ENCODE measurements around the gene SPO11.
A peak's percentile ranks its signal among the peaks of the same experiment; 100 is the strongest.

Gene SPO11

GRCh38 chr20:57353351-57353750, 23.7 kb downstream of the SPO11 start:
- no peak overlapping the region for H3K4me3 ChIP-seq (ENCODE audit: low read depth, low read length)
- no peak for DNase-seq (ENCODE audit: low read depth)
- TF ChIP-seq POLR2A (IDR thresholded peaks at IDR 0.05; ENCODE audit: extremely low read depth, insufficient read length) = no peak

GRCh38 chr20:57361517-57361916, 31.9 kb downstream of the SPO11 start:
- TF ChIP-seq MYC (IDR thresholded peaks at IDR 0.05; ENCODE audit: low read depth, low read length) (no peak), MAX (IDR thresholded peaks at IDR 0.05; ENCODE audit: low read depth, low read length) (no peak), CTCF (IDR thresholded peaks at IDR 0.05; ENCODE audit: low read depth, low read length) (no peak), POLR2A (IDR thresholded peaks at IDR 0.05; ENCODE audit: extremely low read depth, insufficient read length) (no peak)
- no peak for DNase-seq (ENCODE audit: low read depth)
- no peak overlapping the region for H3K4me3 ChIP-seq (ENCODE audit: low read depth, low read length)

- DNase-seq (ENCODE audit: low read depth) = no peak
- TF ChIP-seq MAX (IDR thresholded peaks at IDR 0.05; ENCODE audit: low read depth, low read length) = no peak
- TF ChIP-seq MYC (IDR thresholded peaks at IDR 0.05; ENCODE audit: low read depth, low read length) = no peak
- no peak for TF ChIP-seq CTCF (IDR thresholded peaks at IDR 0.05; ENCODE audit: low read depth, low read length)
- TF ChIP-seq POLR2A (IDR thresholded peaks at IDR 0.05; ENCODE audit: extremely low read depth, insufficient read length) = no peak
- H3K4me3 ChIP-seq (ENCODE audit: low read depth, low read length) = no peak overlapping the region
Observed at GRCh38 chr20:57364451-57364850, 34.8 kb downstream of the SPO11 start.

DNA sequence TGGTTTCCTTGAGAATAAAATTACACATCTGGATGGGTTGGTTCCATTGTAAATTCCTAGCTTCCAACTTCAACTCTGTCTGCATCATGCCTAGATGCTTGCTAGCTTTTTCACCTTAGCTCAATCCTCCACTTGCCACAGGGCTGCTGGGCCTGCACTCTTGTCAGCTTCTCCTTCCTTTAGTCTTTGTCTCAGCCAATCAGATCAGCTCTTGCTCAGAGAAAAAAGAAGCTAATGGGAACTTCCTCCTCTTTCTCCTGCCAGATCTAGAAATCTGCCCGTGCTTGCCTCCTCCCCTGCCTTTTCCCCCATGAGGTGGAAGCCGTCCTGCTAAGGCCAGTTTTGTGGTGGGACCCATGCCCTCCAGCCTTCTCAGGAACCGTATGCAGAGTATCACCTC, 40.0 kb downstream of the SPO11 start:
- no peak overlapping the region for H3K4me3 ChIP-seq (ENCODE audit: low read depth, low read length)
- DNase-seq (ENCODE audit: low read depth) = peak; percentile 45
- TF ChIP-seq MAX (IDR thresholded peaks at IDR 0.05; ENCODE audit: low read depth, low read length) = no peak

GRCh38 chr20:57370316-57370715, 40.7 kb downstream of the SPO11 start:
- no peak for DNase-seq (ENCODE audit: low read depth)
- H3K4me3 ChIP-seq (ENCODE audit: low read depth, low read length) = no peak overlapping the region
- TF ChIP-seq MAX (IDR thresholded peaks at IDR 0.05; ENCODE audit: low read depth, low read length) (no peak), POLR2A (IDR thresholded peaks at IDR 0.05; ENCODE audit: extremely low read depth, insufficient read length) (no peak), CTCF (IDR thresholded peaks at IDR 0.05; ENCODE audit: low read depth, low read length) (no peak)

DNA sequence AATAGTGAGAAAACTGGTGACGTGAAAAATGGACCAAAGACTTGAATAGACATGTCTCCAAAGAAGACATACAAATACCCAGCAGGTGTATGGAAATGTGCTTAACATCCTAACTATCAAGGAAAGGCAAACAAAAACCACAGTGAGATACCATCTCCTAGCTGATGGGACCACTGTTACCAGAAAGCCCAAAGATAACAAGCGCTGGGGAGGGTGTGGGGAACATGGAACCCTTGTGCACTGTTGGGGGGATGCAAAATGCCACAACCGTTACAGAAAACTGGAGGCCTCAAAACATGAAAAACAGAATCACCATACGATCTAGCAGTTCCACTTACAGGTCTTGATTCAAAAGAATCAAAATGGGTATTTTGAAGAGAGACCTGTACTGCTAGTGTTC, 41.8 kb downstream of the SPO11 start:
- H3K4me3 ChIP-seq (ENCODE audit: low read depth, low read length) = no peak overlapping the region
- DNase-seq (ENCODE audit: low read depth) = no peak
- TF ChIP-seq CTCF (IDR thresholded peaks at IDR 0.05; ENCODE audit: low read depth, low read length) (no peak), MYC (IDR thresholded peaks at IDR 0.05; ENCODE audit: low read depth, low read length) (no peak), POLR2A (IDR thresholded peaks at IDR 0.05; ENCODE audit: extremely low read depth, insufficient read length) (no peak), MAX (IDR thresholded peaks at IDR 0.05; ENCODE audit: low read depth, low read length) (no peak)

DNA sequence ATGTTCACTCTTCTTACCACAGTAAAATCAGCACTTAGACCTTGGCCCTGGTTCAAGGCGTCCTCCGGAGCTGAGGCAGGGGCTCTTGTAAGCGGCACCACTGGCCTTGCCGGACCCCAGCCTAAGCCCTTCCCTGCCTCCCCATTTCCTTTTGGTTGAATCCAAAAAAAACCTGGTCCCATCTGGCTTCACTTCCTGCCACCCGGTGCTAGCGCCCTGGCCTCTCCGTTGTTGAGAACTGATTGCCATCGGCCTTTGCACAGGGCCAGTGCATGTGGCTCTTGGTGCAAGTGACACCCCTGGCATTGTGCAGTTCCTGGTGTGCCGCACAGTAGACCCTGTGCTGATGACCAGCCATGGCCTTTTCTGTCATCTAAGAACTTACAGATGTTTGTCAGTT, 42.6 kb downstream of the SPO11 start:
- DNase-seq (ENCODE audit: low read depth) = no peak
- H3K4me3 ChIP-seq (ENCODE audit: low read depth, low read length) = no peak overlapping the region
- TF ChIP-seq MYC (IDR thresholded peaks at IDR 0.05; ENCODE audit: low read depth, low read length) (no peak), MAX (IDR thresholded peaks at IDR 0.05; ENCODE audit: low read depth, low read length) (no peak), POLR2A (IDR thresholded peaks at IDR 0.05; ENCODE audit: extremely low read depth, insufficient read length) (no peak), CTCF (IDR thresholded peaks at IDR 0.05; ENCODE audit: low read depth, low read length) (no peak)
